Spleen (tissue), 11 donors: Measurements from ENCODE around the gene ILDR1. TPM values are rescaled to one million over a fixed set of nuclear protein-coding genes. Genes with fewer than 3 reads are reported as not detected.

Experiments used
- DNase-seq: peaks from one replicate; pipeline ENCODE4 v3.0.0-alpha.2; 2020
- H3K27ac ChIP-seq, 8 donors: fragments of 200-600 bp; sonication (generic) in 7 of 8; 1 replicate in 4 of 8; 2 replicates in 4 of 8; pipeline versions ENCODE4 v1.5.0 to v1.8.0; 2016 to 2021; ENCODE audit warnings: inconsistent platforms in 4 of 8, mild to moderate bottlenecking in 4 of 8, moderate library complexity in 1 of 8
- H3K27me3 ChIP-seq, 7 donors: fragments of 200-600 bp; sonication (generic) in 6 of 7; replicated peaks in 1 of 7; 1 replicate in 4 of 7; 2 replicates in 3 of 7; pipeline versions ENCODE4 v1.5.0 to v1.8.0; 2016 to 2021; ENCODE audit warnings: inconsistent platforms in 3 of 7, mild to moderate bottlenecking in 1 of 7
- H3K36me3 ChIP-seq, 6 donors: fragments of 200-600 bp; sonication (generic) in 5 of 6; 1 replicate in 4 of 6; 2 replicates in 2 of 6; pipeline versions ENCODE4 v1.5.0 to v1.8.0; 2016 to 2021; ENCODE audit warnings: inconsistent platforms in 2 of 6
- H3K4me1 ChIP-seq, 6 donors: fragments of 200-600 bp; sonication (generic) in 5 of 6; 1 replicate in 3 of 6; 2 replicates in 3 of 6; pipeline versions ENCODE4 v1.5.0 to v1.8.0; 2016 to 2021; ENCODE audit warnings: inconsistent platforms in 3 of 6
- H3K4me3 ChIP-seq, 8 donors: fragments of 200-600 bp; sonication (generic) in 7 of 8; 1 replicate in 4 of 8; 2 replicates in 4 of 8; pipeline versions ENCODE4 v1.5.0 to v1.8.0; 2016 to 2021; ENCODE audit warnings: inconsistent platforms in 4 of 8, mild to moderate bottlenecking in 4 of 8, moderate library complexity in 2 of 8
- H3K9me3 ChIP-seq, 8 donors: fragments of 200-600 bp; sonication (generic) in 7 of 8; 1 replicate in 4 of 8; 2 replicates in 4 of 8; pipeline versions ENCODE4 v1.5.0 to v1.8.0; 2016 to 2021; ENCODE audit warnings: inconsistent platforms in 4 of 8
- CTCF ChIP-seq, 11 experiments: fragments of 200-600 bp in 7 of 11; fragments of 450-650 bp in 4 of 11; sonication (generic) in 4 of 11; IDR thresholded peaks in 8 of 11; conservative IDR thresholded peaks in 3 of 11; 1 replicate in 7 of 11; 2 replicates in 4 of 11; pipeline versions ENCODE4 v1.4.0 to v1.8.0; 2016 to 2021; ENCODE audit warnings: antibody characterized with exemption in 11 of 11, inconsistent platforms in 4 of 11, mild to moderate bottlenecking in 1 of 11
- POLR2A ChIP-seq, 3 donors: fragments of 450-650 bp; IDR thresholded peaks; one replicate each; pipeline ENCODE4 v1.5.1; 2017; ENCODE audit warnings: antibody characterized with exemption in 3 of 3, mild to moderate bottlenecking in 1 of 3
- POLR2AphosphoS5 ChIP-seq, 3 donors: sonication (generic); formaldehyde crosslinking; IDR thresholded peaks; one replicate each; pipeline ENCODE4 v1.5.1; 2017; ENCODE audit warnings: antibody characterized with exemption in 3 of 3
- WGBS, 5 donors: extraction: QIAGEN DNeasy Blood & Tissue Kit in 3 of 5; methylation state at CpG; one replicate each; pipeline versions ENCODE4 v1.1.5 to v1.1.7; 2013 to 2018; 5-methylcytosine and 5-hydroxymethylcytosine counted together
- intact Hi-C: fragments of 100-400 bp; cut with DNase I; formaldehyde crosslinking; loops from one replicate; pipeline ENCODE4 v1.15.0; 2023; ENCODE audit warnings: low total_unique reads
- polyA plus RNA-seq, 3 donors: library from polyadenylated mRNA; stranded (reverse); fragments of 200-250 nt; gene quantifications; one replicate each; pipeline ENCODE4 v1.2.1, GENCODE V29; 2013
- total RNA-seq, 7 donors: library from RNA; depleted of rRNA in 3 of 7; stranded (reverse); fragments of >200 nt in 3 of 7; fragmentation: NEBNext Ultra II Directional in 4 of 7; extraction: Animal tissue kit (Norgen Biotek cat#: 25700) in 4 of 7; gene quantifications; one replicate each; pipeline versions ENCODE4 v1.1.0 to v1.2.1, GENCODE V29; 2016 to 2021
- donor health status: healthy with polysubstance abuse.
- donor health status: DM: no; HTN: no; CAD: no; lungs with moderate emphysema.
- donor health status: DM: no; HTN: no; CAD: no.
- donor health status: Bipolar disorder and iron deficiency.
- donor health status: healthy.
- donor health status: DM: no; HTN: no; CAD: no.
- donor health status: DM: yes; HTN: yes; CAD: no.

ILDR1 gene
- total and polyA plus RNA-seq, 10 donors = 0.26 to 3.1 (median 0.95) TPM

- WGBS, 5 donors = 50 to 78% (median 67%) methylated on average over 2 of the region's 2 CpGs
- no peak for TF ChIP-seq POLR2A (IDR thresholded peaks at IDR 0.05)
- TF ChIP-seq CTCF (IDR thresholded peaks at IDR 0.05 in 8 of 11, conservative IDR thresholded peaks at IDR 0.05 in 3 of 11) = no peak
- no peak for TF ChIP-seq POLR2AphosphoS5 (IDR thresholded peaks at IDR 0.05)
- Histone ChIP-seq H3K27me3 (no peaks in the 10 kb centered on the region), H3K36me3 (no peaks in the 10 kb centered on the region), H3K4me1 (peaks cover 0 to 12% (median 4%) of the 10 kb centered on the region in 6 donors), H3K4me3 (no peak overlapping the region), H3K27ac (no peak overlapping the region), H3K9me3 (peaks cover 0 to 32% (median 24%) of the 10 kb centered on the region in 8 donors)
- no peak for DNase-seq
- intact Hi-C loops = no loop called here
These were observed 40.6 kb downstream of the ILDR1 start for GRCh38 chr3:121981473-121981872.

GRCh38 chr3:121980450-121980796, 41.6 kb downstream of the ILDR1 start:
- no peaks in the 10 kb centered on the region for H3K36me3 ChIP-seq
- H3K9me3 ChIP-seq = peaks cover 0 to 36% (median 24%) of the 10 kb centered on the region in 8 donors
- peak overlapping the region in 1 of 8 donors; percentile 1 for H3K27ac ChIP-seq
- WGBS, 5 donors = 66 to 84% (median 73%) methylated on average over 5 of the region's 5 CpGs
- H3K4me1 ChIP-seq = peaks cover 0 to 12% (median 4%) of the 10 kb centered on the region in 6 donors
- DNase-seq = no peak
- H3K27me3 ChIP-seq = no peaks in the 10 kb centered on the region
- intact Hi-C loops = no loop called here
- TF ChIP-seq CTCF (IDR thresholded peaks at IDR 0.05 in 8 of 11, conservative IDR thresholded peaks at IDR 0.05 in 3 of 11) = no peak
- no peak for TF ChIP-seq POLR2AphosphoS5 (IDR thresholded peaks at IDR 0.05)
- TF ChIP-seq POLR2A (IDR thresholded peaks at IDR 0.05) = no peak
- no peak overlapping the region for H3K4me3 ChIP-seq

GRCh38 chr3:121979734-121980449, 42.2 kb downstream of the ILDR1 start:
- no peak for TF ChIP-seq POLR2A (IDR thresholded peaks at IDR 0.05)
- no peak for TF ChIP-seq CTCF (IDR thresholded peaks at IDR 0.05 in 8 of 11, conservative IDR thresholded peaks at IDR 0.05 in 3 of 11)
- no peak for TF ChIP-seq POLR2AphosphoS5 (IDR thresholded peaks at IDR 0.05)
- intact Hi-C loops = no loop called here
- no peak overlapping the region for H3K4me3 ChIP-seq
- peaks cover 0 to 12% (median 4%) of the 10 kb centered on the region in 6 donors for H3K4me1 ChIP-seq
- H3K27me3 ChIP-seq = no peaks in the 10 kb centered on the region
- H3K36me3 ChIP-seq = no peaks in the 10 kb centered on the region
- peak overlapping the region in 2 of 8 donors; percentile 1 to 22 for H3K27ac ChIP-seq
- H3K9me3 ChIP-seq = peaks cover 0 to 42% (median 24%) of the 10 kb centered on the region in 8 donors
- DNase-seq = no peak

- intact Hi-C loops = no loop called here
- Histone ChIP-seq H3K4me3 (no peak overlapping the region), H3K9me3 (peaks cover 0 to 46% (median 27%) of the 10 kb centered on the region in 8 donors), H3K36me3 (no peaks in the 10 kb centered on the region), H3K4me1 (peaks cover 0 to 12% (median 4%) of the 10 kb centered on the region in 6 donors), H3K27ac (no peak overlapping the region), H3K27me3 (no peaks in the 10 kb centered on the region)
- no peak for DNase-seq
- TF ChIP-seq POLR2AphosphoS5 (IDR thresholded peaks at IDR 0.05) (no peak), POLR2A (IDR thresholded peaks at IDR 0.05) (no peak), CTCF (IDR thresholded peaks at IDR 0.05 in 8 of 11, conservative IDR thresholded peaks at IDR 0.05 in 3 of 11) (no peak)
- WGBS, 5 donors = 62 to 96% (median 83%) methylated on average over 2 of the region's 2 CpGs
These were observed 42.8 kb downstream of the ILDR1 start for GRCh38 chr3:121979246-121979645.
